DOHH2 (cell line): Measurements from ENCODE around the gene ZNRD2.

Experiments used
- H3F3A ChIP-seq: fragments of 200-600 bp; sonication (generic), shearing (Covaris generic); 2 replicates; pipeline ENCODE4 v1.6.0; 2016; ENCODE audit warnings: antibody characterized with exemption, mild to moderate bottlenecking; ENCODE audit not compliant: control insufficient read depth, insufficient read depth
- H3K27ac ChIP-seq: fragments of 200-600 bp; sonication (generic); 2 replicates; pipeline ENCODE4 v1.5.1; 2014; ENCODE audit warnings: low read depth, mild to moderate bottlenecking, low read length, moderate library complexity
- H3K27me3 ChIP-seq: fragments of 200-600 bp; sonication (generic); 2 replicates; pipeline ENCODE4 v1.6.1; 2014; ENCODE audit warnings: mild to moderate bottlenecking, low read length, mixed read lengths; ENCODE audit not compliant: control insufficient read depth
- H3K36me3 ChIP-seq: fragments of 200-600 bp; sonication (generic); 2 replicates; pipeline ENCODE4 v1.6.1; 2014; ENCODE audit warnings: mild to moderate bottlenecking, low read length, moderate library complexity, mixed read lengths; ENCODE audit not compliant: control insufficient read depth
- H3K4me1 ChIP-seq: fragments of 200-600 bp; sonication (generic); 2 replicates; pipeline ENCODE4 v1.6.1; 2014; ENCODE audit warnings: mild to moderate bottlenecking, low read length, mixed read lengths; ENCODE audit not compliant: control insufficient read depth
- H3K4me2 ChIP-seq: fragments of 200-600 bp; sonication (generic); 2 replicates; pipeline ENCODE4 v1.6.0; 2014; ENCODE audit warnings: mild to moderate bottlenecking, low read length, moderate library complexity
- H3K4me3 ChIP-seq: fragments of 200-600 bp; sonication (generic); 2 replicates; pipeline ENCODE4 v1.5.1; 2014; ENCODE audit warnings: mild to moderate bottlenecking, low read length, mixed read lengths
- H3K79me2 ChIP-seq: fragments of 200-600 bp; sonication (generic); 2 replicates; pipeline ENCODE4 v1.6.1; 2014; ENCODE audit warnings: mild to moderate bottlenecking, low read length, mixed read lengths; ENCODE audit not compliant: control insufficient read depth
- H3K9me2 ChIP-seq: fragments of 200-600 bp; sonication (generic); replicated peaks from 2 replicates; pipeline ENCODE4 v1.6.1; 2014; ENCODE audit warnings: mild to moderate bottlenecking, low read length, mixed read lengths; ENCODE audit not compliant: control insufficient read depth
- H3K9me3 ChIP-seq: fragments of 200-600 bp; sonication (generic); 2 replicates; pipeline ENCODE4 v1.6.1; 2014; ENCODE audit warnings: antibody characterized with exemption, low read length, mixed read lengths; ENCODE audit not compliant: control insufficient read depth, insufficient read depth
- H4K20me1 ChIP-seq: fragments of 200-600 bp; sonication (generic); 2 replicates; pipeline ENCODE4 v1.6.0; 2014; ENCODE audit warnings: low read depth, mild to moderate bottlenecking, antibody characterized with exemption, low read length, moderate library complexity; ENCODE audit not compliant: control insufficient read depth, insufficient read depth
- EZH2phosphoT487 ChIP-seq: fragments of 200-600 bp; sonication (generic); IDR thresholded peaks from 2 replicates; pipeline ENCODE4 v1.6.1; 2017; ENCODE audit warnings: borderline replicate concordance, mild to moderate bottlenecking, antibody characterized with exemption, low read length, moderate library complexity, mixed read lengths
- TF ChIP-seq, protein P1 (sequence below): fragments of 200-600 bp; sonication (generic); IDR thresholded peaks from one replicate; pipeline ENCODE4 v1.5.1; 2014; ENCODE audit warnings: antibody characterized with exemption, mild to moderate bottlenecking, low read depth, low read length; ENCODE audit not compliant: poor library complexity, severe bottlenecking

Gene ZNRD2

GRCh38 chr11:65584723-65585171 is 14.5 kb downstream of the ZNRD2 start:
- Histone ChIP-seq H3K27me3 (no peaks in the 10 kb centered on the region), H3K36me3 (peaks cover 7% of the 10 kb centered on the region), H3K4me3 (no peak overlapping the region), H3K4me1 (peaks cover 25% of the 10 kb centered on the region), H3F3A (0 out of 2 replicates have a peak, but pooled peaks cover 3% of the 10 kb centered on the region), H3K9me2 (no peaks in the 10 kb centered on the region), H3K27ac (no peak overlapping the region), H4K20me1 (no peaks in the 10 kb centered on the region), H3K79me2 (no peaks in the 10 kb centered on the region), H3K9me3 (no peaks in the 10 kb centered on the region), H3K4me2 (no peak overlapping the region)
- TF ChIP-seq, protein P1, sequence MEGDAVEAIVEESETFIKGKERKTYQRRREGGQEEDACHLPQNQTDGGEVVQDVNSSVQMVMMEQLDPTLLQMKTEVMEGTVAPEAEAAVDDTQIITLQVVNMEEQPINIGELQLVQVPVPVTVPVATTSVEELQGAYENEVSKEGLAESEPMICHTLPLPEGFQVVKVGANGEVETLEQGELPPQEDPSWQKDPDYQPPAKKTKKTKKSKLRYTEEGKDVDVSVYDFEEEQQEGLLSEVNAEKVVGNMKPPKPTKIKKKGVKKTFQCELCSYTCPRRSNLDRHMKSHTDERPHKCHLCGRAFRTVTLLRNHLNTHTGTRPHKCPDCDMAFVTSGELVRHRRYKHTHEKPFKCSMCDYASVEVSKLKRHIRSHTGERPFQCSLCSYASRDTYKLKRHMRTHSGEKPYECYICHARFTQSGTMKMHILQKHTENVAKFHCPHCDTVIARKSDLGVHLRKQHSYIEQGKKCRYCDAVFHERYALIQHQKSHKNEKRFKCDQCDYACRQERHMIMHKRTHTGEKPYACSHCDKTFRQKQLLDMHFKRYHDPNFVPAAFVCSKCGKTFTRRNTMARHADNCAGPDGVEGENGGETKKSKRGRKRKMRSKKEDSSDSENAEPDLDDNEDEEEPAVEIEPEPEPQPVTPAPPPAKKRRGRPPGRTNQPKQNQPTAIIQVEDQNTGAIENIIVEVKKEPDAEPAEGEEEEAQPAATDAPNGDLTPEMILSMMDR, result no peak
- no peak for TF ChIP-seq EZH2phosphoT487

DNA sequence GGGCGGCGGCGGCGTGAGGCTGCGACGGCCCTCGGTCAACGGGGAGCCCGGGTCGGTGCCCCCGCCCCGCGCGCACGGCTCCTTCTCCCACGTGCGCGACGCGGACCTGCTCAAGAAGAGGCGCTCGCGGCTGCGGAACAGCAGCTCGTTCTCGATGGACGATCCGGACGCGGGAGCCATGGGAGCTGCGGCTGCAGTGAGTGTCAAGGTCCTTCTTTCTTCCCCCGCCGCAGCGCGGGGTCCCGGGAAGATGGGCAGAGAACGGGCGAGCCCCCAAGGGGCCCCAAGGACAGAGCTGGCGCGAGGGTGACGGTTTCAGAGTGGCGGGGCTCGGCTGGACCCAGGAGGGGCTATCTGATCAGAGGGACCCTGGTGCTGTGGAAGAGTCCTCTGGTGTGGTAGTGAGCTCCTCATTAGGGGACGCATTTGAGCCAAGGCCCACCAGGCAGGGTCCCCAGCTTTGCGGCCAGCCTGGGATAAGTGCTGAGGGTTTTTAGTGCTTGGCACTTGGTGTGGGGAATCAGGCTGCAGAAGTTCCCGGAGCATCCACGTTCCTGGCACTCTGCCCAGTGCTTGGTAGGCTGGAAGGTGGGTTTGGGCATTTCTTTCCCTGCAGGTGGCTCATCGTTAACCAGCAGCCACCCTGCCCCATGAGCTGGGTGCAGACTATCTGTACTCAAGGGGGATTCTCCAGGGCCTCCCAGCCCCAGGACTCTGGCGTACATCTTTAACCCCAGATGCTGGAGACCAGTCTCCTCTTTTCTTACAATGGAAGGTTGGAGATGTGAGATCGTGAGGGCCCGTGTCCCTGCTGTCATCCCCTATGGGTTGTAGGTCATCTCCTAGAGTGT is 15.3 kb downstream of the ZNRD2 start:
- H3K9me2 ChIP-seq, result no peaks in the 10 kb centered on the region
- H3K9me3 ChIP-seq, result no peaks in the 10 kb centered on the region
- no peak overlapping the region for H3K4me2 ChIP-seq
- no peaks in the 10 kb centered on the region for H4K20me1 ChIP-seq
- TF ChIP-seq EZH2phosphoT487, result no peak
- TF ChIP-seq, protein P1, result no peak
- no peak overlapping the region for H3K27ac ChIP-seq
- 0 out of 2 replicates have a peak, but pooled peaks cover 3% of the 10 kb centered on the region for H3F3A ChIP-seq
- H3K4me1 ChIP-seq, result peaks cover 28% of the 10 kb centered on the region
- no peaks in the 10 kb centered on the region for H3K27me3 ChIP-seq
- no peak overlapping the region for H3K4me3 ChIP-seq
- peaks cover 12% of the 10 kb centered on the region for H3K36me3 ChIP-seq
- H3K79me2 ChIP-seq, result no peaks in the 10 kb centered on the region

DNA sequence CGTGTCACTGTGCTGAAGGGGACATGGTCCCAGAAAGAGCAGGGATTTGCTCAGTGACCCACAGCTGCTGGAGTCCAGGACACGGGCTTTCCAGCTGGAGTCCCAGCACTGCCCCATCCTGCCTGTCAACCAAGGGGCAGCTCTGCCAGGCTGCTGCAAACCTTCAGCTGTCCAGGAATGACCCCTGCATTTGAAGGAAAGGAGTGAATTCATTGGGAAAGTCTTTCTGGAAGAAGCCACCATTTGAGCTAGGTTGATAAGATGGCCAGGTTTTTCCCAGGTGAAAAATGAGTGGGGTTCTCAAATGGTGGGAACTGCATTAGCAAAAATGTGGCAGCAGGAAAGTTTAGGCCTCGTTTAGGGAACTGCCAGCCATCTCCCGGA is 16.0 kb downstream of the ZNRD2 start:
- H3K4me3 ChIP-seq, result no peak overlapping the region
- H3K4me1 ChIP-seq, result peaks cover 28% of the 10 kb centered on the region
- TF ChIP-seq, protein P1, result no peak
- no peak for TF ChIP-seq EZH2phosphoT487
- no peaks in the 10 kb centered on the region for H4K20me1 ChIP-seq
- peaks cover 9% of the 10 kb centered on the region for H3K36me3 ChIP-seq
- 0 out of 2 replicates have a peak, but pooled peaks cover 3% of the 10 kb centered on the region for H3F3A ChIP-seq
- no peaks in the 10 kb centered on the region for H3K9me3 ChIP-seq
- H3K27me3 ChIP-seq, result no peaks in the 10 kb centered on the region
- no peaks in the 10 kb centered on the region for H3K9me2 ChIP-seq
- no peak overlapping the region for H3K27ac ChIP-seq
- no peak overlapping the region for H3K4me2 ChIP-seq
- no peaks in the 10 kb centered on the region for H3K79me2 ChIP-seq
